ENCODE data around the gene CXXC1. TPM values are rescaled to one million over a fixed set of nuclear protein-coding genes. Genes with fewer than 3 reads are reported as not detected.

CXXC1 gene
- total and polyA plus RNA-seq, 7 donors: 20.0 to 71.6 (median 28.0) TPM

DNA sequence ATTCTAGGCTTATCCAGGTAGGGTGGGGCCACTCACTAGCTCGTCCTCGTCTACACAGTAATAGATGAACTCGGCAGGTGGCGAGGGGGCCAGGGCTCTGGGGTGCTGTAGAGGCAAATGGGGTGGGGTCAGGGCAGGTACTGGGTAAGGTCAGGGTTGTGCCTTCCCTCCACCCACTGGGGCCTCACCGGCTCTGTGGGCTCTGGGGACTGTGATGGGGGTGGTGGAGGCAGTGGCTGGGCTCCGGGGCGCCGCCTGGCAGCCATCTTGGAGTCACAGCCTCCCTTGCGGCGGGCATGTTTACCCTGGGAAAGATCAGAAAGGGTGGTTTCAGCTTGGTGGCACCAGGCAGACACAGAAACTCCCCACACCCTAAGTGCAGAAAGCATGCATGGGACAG, 12.6 kb downstream of the CXXC1 start:
- Histone ChIP-seq H3K27me3 (ENCODE audit: insufficient read depth in 3 of 3, low read length in 2 of 3) (no peaks in the 10 kb centered on the region), H3K27ac (no peak overlapping the region), H3K4me3 (no peak overlapping the region), H3K4me1 (peaks cover 13% of the 10 kb centered on the region), H3K9me3 (no peaks in the 10 kb centered on the region), H3K36me3 (ENCODE audit: insufficient read depth in 1 of 2, low read depth in 1 of 2) (peaks cover 25 to 99% of the 10 kb centered on the region in 2 donors)
- intact Hi-C loops (cut with DNase I): loop anchor here in 1 of 2 donors (10.0 kb wide), 1 partner anchor 460 kb away; the partner anchor contains the start of gene ACAA2
- DNase-seq (no peak), ATAC-seq (no peak)
- TF ChIP-seq, protein P1, sequence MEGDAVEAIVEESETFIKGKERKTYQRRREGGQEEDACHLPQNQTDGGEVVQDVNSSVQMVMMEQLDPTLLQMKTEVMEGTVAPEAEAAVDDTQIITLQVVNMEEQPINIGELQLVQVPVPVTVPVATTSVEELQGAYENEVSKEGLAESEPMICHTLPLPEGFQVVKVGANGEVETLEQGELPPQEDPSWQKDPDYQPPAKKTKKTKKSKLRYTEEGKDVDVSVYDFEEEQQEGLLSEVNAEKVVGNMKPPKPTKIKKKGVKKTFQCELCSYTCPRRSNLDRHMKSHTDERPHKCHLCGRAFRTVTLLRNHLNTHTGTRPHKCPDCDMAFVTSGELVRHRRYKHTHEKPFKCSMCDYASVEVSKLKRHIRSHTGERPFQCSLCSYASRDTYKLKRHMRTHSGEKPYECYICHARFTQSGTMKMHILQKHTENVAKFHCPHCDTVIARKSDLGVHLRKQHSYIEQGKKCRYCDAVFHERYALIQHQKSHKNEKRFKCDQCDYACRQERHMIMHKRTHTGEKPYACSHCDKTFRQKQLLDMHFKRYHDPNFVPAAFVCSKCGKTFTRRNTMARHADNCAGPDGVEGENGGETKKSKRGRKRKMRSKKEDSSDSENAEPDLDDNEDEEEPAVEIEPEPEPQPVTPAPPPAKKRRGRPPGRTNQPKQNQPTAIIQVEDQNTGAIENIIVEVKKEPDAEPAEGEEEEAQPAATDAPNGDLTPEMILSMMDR (IDR thresholded peaks at IDR 0.05): no peak
- WGBS, 3 donors: 95 to 97% (median 96%) methylated on average over 4 to 10 of the region's 10 CpGs

- Histone ChIP-seq H3K4me1 (peaks cover 4% of the 10 kb centered on the region), H3K4me3 (no peak overlapping the region), H3K9me3 (no peaks in the 10 kb centered on the region), H3K27ac (no peak overlapping the region), H3K27me3 (ENCODE audit: insufficient read depth in 3 of 3, low read length in 2 of 3) (no peaks in the 10 kb centered on the region), H3K36me3 (ENCODE audit: insufficient read depth in 1 of 2, low read depth in 1 of 2) (peaks cover 25 to 100% of the 10 kb centered on the region in 2 donors)
- WGBS, 3 donors: 93 to 95% (median 95%) methylated on average over 17 of the region's 17 CpGs
- DNase-seq: no peak
- TF ChIP-seq, protein P1 (IDR thresholded peaks at IDR 0.05): no peak
- intact Hi-C loops (cut with DNase I): loop anchor here in 1 of 2 donors (10.0 kb wide), 1 partner anchor 459 kb away; the partner anchor contains the start of gene ACAA2
- ATAC-seq: no peak
Measured at GRCh38 chr18:50274044-50274442, 13.4 kb downstream of the CXXC1 start.

DNA sequence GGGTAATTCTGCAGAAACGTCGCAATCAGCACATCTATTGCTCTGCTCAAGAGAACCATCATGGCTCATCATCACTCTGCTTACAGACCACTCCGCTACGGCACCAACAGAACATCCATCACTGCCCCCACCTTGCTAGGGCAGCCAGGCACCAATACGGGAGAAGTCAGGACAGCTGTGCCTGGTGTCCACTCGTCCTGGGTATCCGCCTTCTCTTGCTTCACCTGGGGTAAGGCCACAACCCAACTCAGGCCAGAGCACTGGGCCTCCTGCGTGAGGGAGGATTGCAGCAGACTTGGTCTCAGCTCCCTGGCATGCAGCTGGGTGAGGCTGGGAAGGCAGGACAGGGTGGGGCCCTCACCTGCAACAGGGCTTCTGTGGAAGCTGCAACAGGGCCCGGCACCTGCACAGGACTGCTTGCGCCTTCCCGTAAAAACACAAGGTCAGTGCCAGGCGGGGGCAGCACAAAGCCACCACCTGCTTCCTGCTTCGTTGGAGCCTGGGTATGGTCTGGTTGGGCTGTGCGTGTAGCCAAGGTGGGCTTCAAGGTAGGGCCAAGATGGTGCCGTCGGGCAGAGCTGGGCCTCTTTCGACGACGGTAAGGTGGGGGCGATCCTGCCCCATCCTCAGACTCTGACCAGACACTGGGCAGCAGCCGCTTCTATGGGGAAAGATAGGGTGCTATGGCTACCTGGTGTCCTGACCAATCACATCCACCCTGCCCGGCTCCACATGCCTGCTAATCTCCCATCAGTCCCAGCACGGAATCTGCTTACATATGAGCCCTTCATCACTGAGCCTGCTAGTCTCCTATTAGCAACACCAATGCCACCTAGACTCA, 14.1 kb downstream of the CXXC1 start:
- TF ChIP-seq, protein P1 (IDR thresholded peaks at IDR 0.05): no peak
- no peak overlapping the region for H3K4me3 ChIP-seq
- 93 to 95% (median 94%) methylated on average over 23 of the region's 23 CpGs for WGBS, 3 donors
- H3K4me1 ChIP-seq: no peaks in the 10 kb centered on the region
- DNase-seq (no peak), ATAC-seq (no peak)
- no peaks in the 10 kb centered on the region for H3K27me3 ChIP-seq (ENCODE audit: insufficient read depth in 3 of 3, low read length in 2 of 3)
- intact Hi-C loops (cut with DNase I): loop anchor here in 1 of 2 donors (10.0 kb wide), 1 partner anchor 459 kb away; the partner anchor contains the start of gene ACAA2
- H3K36me3 ChIP-seq (ENCODE audit: insufficient read depth in 1 of 2, low read depth in 1 of 2): peaks cover 25 to 100% of the 10 kb centered on the region in 2 donors
- no peaks in the 10 kb centered on the region for H3K9me3 ChIP-seq
- no peak overlapping the region for H3K27ac ChIP-seq

- Histone ChIP-seq H3K36me3 (ENCODE audit: insufficient read depth in 1 of 2, low read depth in 1 of 2) (peaks cover 25 to 93% of the 10 kb centered on the region in 2 donors), H3K27me3 (ENCODE audit: insufficient read depth in 3 of 3, low read length in 2 of 3) (no peaks in the 10 kb centered on the region), H3K27ac (no peak overlapping the region), H3K9me3 (no peaks in the 10 kb centered on the region), H3K4me1 (no peaks in the 10 kb centered on the region), H3K4me3 (no peak overlapping the region)
- ATAC-seq (no peak), DNase-seq (no peak)
- TF ChIP-seq, protein P1 (IDR thresholded peaks at IDR 0.05): no peak
- WGBS, 3 donors: 82 to 88% (median 88%) methylated on average over 5 of the region's 5 CpGs
- intact Hi-C loops (cut with DNase I): loop anchor here in 1 of 2 donors (10.0 kb wide), 1 partner anchor 458 kb away; the partner anchor contains the start of gene ACAA2
Measured at GRCh38 chr18:50272568-50272967, 14.9 kb downstream of the CXXC1 start.
